ENCODE measurements around the gene PSEN1. TPM values are rescaled to one million over a fixed set of nuclear protein-coding genes. Genes with fewer than 3 reads are reported as not detected.

PSEN1 gene
- total RNA-seq, 1 experiment from 2014 or later = 26.9 TPM

GRCh38 chr14:73269729-73270531 is 133.6 kb downstream of the PSEN1 start:
- Histone ChIP-seq H3K9ac (ENCODE audit: low read length) (no peak overlapping the region), H2AFZ (ENCODE audit: low read depth, low read length, poor library complexity, severe bottlenecking) (no peak overlapping the region)
- no peak for ATAC-seq

GRCh38 chr14:73272393-73272792 is 136.1 kb downstream of the PSEN1 start:
- no TSS peak for BruUV-seq (replicated peaks)
- Histone ChIP-seq H3K4me2 (ENCODE audit: low read length) (no peak overlapping the region), H3K9ac (ENCODE audit: low read length) (no peak overlapping the region), H3K9me2 (ENCODE audit: insufficient read depth) (no peaks in the 10 kb centered on the region), H3K27me3 (ENCODE audit: insufficient read depth, low read length) (no peaks in the 10 kb centered on the region), H4K20me1 (ENCODE audit: insufficient read depth) (no peaks in the 10 kb centered on the region), H3K27ac (ENCODE audit: low read depth, low read length) (no peak overlapping the region), H3K79me2 (ENCODE audit: insufficient read depth, low read length) (no peaks in the 10 kb centered on the region), H3K9me3 (ENCODE audit: control insufficient read depth in 1 of 2, insufficient read depth in 1 of 2, low read depth in 1 of 2, low read length in 2 of 2) (no peaks in the 10 kb centered on the region), H2AFZ (ENCODE audit: low read depth, low read length, poor library complexity, severe bottlenecking) (no peak overlapping the region), H3K4me3 (replicated peaks in 1 of 2; ENCODE audit: low read depth in 1 of 2, low read length in 2 of 2) (no peak overlapping the region), H3K36me3 (ENCODE audit: control insufficient read depth in 1 of 2, insufficient read depth in 2 of 2, low read length in 2 of 2) (peaks cover 5 to 15% of the 10 kb centered on the region in 2 experiments; a peak in 3 of 4 replicates), H3K4me1 (ENCODE audit: control insufficient read depth in 1 of 2, insufficient read depth in 2 of 2, low read length in 2 of 2) (no peaks in the 10 kb centered on the region)
- ATAC-seq (no peak), DNase-seq (ENCODE audit: low read depth, low spot score) (no peak)
- intact Hi-C loops (cut with micrococcal nuclease) = no loop called here
- ChIA-PET CTCF (interaction anchor here (1.4 kb wide), 1 partner anchor 23 kb away, joined by 3 read pairs; no protein-coding TSS in a partner anchor), RAD21 (ENCODE audit: low non-redundant PET in 1 of 2, low total read pairs in 2 of 2, uncharacterized antibody in 2 of 2, unreplicated experiment in 2 of 2) (interaction anchor here in 1 of 2 experiments (0.6 kb wide), 1 partner anchor 200 kb away, joined by 3 read pairs; no protein-coding TSS in a partner anchor), POLR2A (no interaction called here)
- TF ChIP-seq SIN3A (IDR thresholded peaks at IDR 0.05; ENCODE audit: low read depth) (no peak), EZH2phosphoT487 (IDR thresholded peaks at IDR 0.05; ENCODE audit: borderline replicate concordance) (no peak), MAX (IDR thresholded peaks at IDR 0.05) (no peak), SP1 (IDR thresholded peaks at IDR 0.05; ENCODE audit: low read depth) (no peak), EGR1 (IDR thresholded peaks at IDR 0.05; ENCODE audit: low read depth) (no peak), ATF3 (IDR thresholded peaks at IDR 0.05) (no peak), YY1 (IDR thresholded peaks at IDR 0.05; ENCODE audit: extremely low read depth, insufficient replicate concordance, low read depth, low read length) (no peak), CBX3 (IDR thresholded peaks at IDR 0.05; ENCODE audit: low read depth) (no peak), ZNF274 (IDR thresholded peaks at IDR 0.05; ENCODE audit: low read depth, low read length) (no peak), REST (IDR thresholded peaks at IDR 0.05; ENCODE audit: low read depth) (no peak), POLR2AphosphoS5 (IDR thresholded peaks at IDR 0.05; ENCODE audit: low read depth, low read length) (no peak)

More at GRCh38 chr14:73269729-73270531, 133.6 kb downstream of the PSEN1 start:
- Histone ChIP-seq H3K27ac (ENCODE audit: low read depth, low read length) (no peak overlapping the region), H3K9me3 (ENCODE audit: control insufficient read depth in 1 of 2, insufficient read depth in 1 of 2, low read depth in 1 of 2, low read length in 2 of 2) (no peaks in the 10 kb centered on the region), H3K4me1 (ENCODE audit: control insufficient read depth in 1 of 2, insufficient read depth in 2 of 2, low read length in 2 of 2) (no peaks in the 10 kb centered on the region), H3K27me3 (ENCODE audit: insufficient read depth, low read length) (no peaks in the 10 kb centered on the region), H3K4me3 (replicated peaks in 1 of 2; ENCODE audit: low read depth in 1 of 2, low read length in 2 of 2) (no peak overlapping the region), H3K36me3 (ENCODE audit: control insufficient read depth in 1 of 2, insufficient read depth in 2 of 2, low read length in 2 of 2) (peaks cover 5 to 15% of the 10 kb centered on the region in 2 experiments; a peak in 3 of 4 replicates), H4K20me1 (ENCODE audit: insufficient read depth) (no peaks in the 10 kb centered on the region), H3K9me2 (ENCODE audit: insufficient read depth) (no peaks in the 10 kb centered on the region), H3K79me2 (ENCODE audit: insufficient read depth, low read length) (no peaks in the 10 kb centered on the region), H3K4me2 (ENCODE audit: low read length) (no peak overlapping the region)
- intact Hi-C loops (cut with micrococcal nuclease) = no loop called here
- no peak for DNase-seq (ENCODE audit: low read depth, low spot score)
- TF ChIP-seq SIN3A (IDR thresholded peaks at IDR 0.05; ENCODE audit: low read depth) (no peak), FOSL1 (IDR thresholded peaks at IDR 0.05; ENCODE audit: low read depth) (no peak), ELF1 (IDR thresholded peaks at IDR 0.05; ENCODE audit: borderline replicate concordance, low read depth) (no peak), POLR2A (IDR thresholded peaks at IDR 0.05; ENCODE audit: borderline replicate concordance, extremely low read depth, insufficient read depth, insufficient read length) (no peak), SRF (IDR thresholded peaks at IDR 0.05; ENCODE audit: low read depth) (no peak), RAD21 (IDR thresholded peaks at IDR 0.05; ENCODE audit: low read depth) (no peak), EGR1 (IDR thresholded peaks at IDR 0.05; ENCODE audit: low read depth) (no peak), MAX (IDR thresholded peaks at IDR 0.05) (no peak), EZH2phosphoT487 (IDR thresholded peaks at IDR 0.05; ENCODE audit: borderline replicate concordance) (no peak), YY1 (IDR thresholded peaks at IDR 0.05; ENCODE audit: extremely low read depth, insufficient replicate concordance, low read depth, low read length) (no peak)
- POLR2A ChIA-PET = no interaction called here
- CTCF ChIA-PET = no interaction called here
- no TSS peak for BruUV-seq (replicated peaks)
- RAD21 ChIA-PET (ENCODE audit: low non-redundant PET in 1 of 2, low total read pairs in 2 of 2, uncharacterized antibody in 2 of 2, unreplicated experiment in 2 of 2) = no interaction called here

All from HCT116 (cell line).